Nucleus accumbens (tissue), 56 donors: ENCODE data around the gene VOPP1.
A peak's percentile ranks its signal among the peaks of the same experiment; 100 is the strongest.
"Not testable (repeated sequence)": the region's sequence is repeated elsewhere in the genome, so short reads cannot be mapped to it uniquely, and the experiment has no call there.

Source experiments
- DNase-seq, 56 donors: peaks; one replicate each; lab custom pipeline; 2025; lab: John Stamatoyannopoulos, UW

VOPP1 gene

GRCh38 chr7:55572378-55573233, at the start of gene VOPP1:
TSS of gene VOPP1 (minus strand) at chr7:55572502. CDS start at chr7:55572324, 178 bp downstream.
- peak in 44 of 56 donors; percentile 17 to 84 (median 42) for DNase-seq

- DNase-seq, result no peak
These were observed 46.6 kb upstream of the VOPP1 start for GRCh38 chr7:55618913-55619312.

DNA sequence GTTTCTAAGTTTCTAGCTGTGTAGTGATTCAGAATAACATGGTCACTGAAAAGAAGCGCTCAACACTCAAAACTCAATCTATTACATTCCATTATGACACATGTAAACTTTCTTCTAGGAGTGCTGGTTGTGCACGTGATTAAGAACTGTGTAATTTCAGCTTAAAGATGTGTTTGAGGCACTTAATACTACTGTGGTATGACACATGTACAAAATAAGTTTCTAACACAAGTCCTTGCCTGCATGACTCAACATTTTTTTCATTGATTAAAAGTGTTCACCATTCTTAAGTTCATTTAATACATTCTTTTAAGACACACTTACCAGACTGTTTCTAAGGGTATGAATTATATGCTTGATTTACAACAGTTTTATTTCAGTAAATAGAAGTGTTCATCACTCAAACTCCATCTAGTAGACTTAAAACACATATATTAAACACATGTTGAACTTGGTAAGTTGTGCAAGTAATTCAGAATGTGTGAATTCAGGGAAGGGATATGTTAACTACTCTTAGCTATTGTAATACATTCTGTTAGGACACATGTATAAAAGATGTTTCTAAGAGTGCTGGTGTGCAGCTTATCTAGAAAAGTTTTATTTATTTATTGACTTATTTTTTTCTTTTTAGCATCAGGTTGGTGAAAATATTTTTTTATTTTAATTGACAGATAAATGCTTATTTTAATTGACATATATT, 42.2 kb upstream of the VOPP1 start:
- DNase-seq, result not testable (repeated sequence)

- DNase-seq, result not testable (repeated sequence)
These were observed 37.4 kb upstream of the VOPP1 start for GRCh38 chr7:55609726-55610125.

DNA sequence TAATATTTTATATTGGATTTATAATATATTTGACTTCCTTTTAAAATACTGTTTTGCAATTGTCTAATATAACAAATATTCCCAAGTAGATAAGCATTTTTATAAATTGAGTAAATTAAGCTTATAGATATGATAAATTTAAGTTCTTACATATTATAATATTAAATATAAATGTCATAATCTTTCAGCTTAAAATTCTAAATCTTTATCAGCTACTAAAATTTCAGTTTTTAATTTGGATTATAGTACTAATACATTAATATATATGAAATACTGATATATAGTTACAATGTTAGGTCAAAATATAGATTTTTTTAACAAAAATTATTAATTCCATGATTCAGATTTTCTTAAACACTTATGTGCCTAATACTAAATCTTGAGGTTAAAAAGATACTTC, 33.4 kb upstream of the VOPP1 start:
- not testable (repeated sequence) for DNase-seq

DNA sequence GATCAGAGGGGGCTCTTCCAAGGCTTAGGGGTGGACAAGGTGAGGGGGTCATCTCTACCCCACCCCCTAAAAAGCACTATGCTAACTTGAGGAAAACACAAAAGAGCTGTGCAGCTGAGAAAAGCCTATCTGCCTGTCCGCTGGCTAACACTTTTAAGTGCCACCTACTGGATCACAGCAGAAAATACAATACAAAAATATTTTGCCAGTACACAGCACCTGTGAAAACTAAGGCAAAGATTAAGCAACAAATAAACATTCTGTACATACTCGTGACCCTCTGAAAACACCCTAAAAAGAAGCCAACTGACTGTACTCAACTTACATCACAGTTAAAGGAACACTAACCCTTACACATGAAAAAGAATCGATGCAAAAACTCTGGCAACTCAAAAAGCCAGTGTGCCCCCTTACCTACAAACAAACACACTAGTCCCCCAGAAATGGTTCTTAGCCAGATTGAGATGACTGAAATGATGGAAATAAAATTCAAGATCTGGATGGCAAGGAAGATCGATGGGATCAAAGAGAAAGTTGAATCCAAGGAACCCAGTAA, 25.7 kb upstream of the VOPP1 start:
- not testable (repeated sequence) for DNase-seq

DNA sequence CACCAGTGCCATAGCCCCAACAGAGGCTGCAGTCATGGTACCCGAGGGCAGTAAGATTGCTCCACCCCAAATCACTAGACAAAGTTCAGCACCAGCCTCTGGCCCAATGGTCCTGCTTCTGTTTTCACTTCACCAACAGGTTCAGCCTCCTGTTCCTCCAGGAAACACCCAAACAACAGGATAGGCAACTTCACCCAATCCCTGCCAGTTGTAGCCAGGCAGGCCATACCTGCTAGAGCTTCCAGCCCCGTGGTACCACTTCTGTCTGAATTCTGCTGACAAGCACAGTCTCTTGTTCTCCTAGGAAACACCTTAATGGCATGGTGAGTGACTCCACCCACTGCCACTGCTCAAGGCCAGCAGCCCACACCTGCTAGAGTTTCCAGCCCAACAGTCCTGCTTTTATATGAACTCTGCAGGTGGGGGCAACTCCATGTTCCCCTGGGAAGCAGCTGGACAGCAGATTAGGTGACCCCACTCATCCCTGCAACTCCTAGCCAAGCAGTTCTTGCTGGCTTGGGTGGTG, 25.0 kb upstream of the VOPP1 start:
- not testable (repeated sequence) for DNase-seq

DNA sequence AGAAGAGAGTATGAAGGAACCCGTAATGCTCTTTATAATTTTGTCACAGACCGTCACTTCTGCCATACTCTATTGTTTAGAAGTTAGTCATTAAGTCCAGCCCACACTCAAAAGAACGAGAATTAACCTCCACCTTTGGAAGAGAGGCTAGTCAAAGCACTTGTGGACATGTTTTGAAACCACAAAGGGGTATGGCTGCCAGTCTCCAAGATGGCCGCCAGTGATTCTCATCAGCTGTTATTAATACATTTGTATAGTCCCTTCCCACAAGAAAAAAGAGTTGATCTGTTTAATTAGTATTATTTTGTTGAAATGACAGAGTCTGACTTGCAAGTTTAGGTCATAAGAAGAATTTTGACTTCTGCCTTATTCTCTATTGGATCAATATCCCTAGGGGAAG, 23.2 kb upstream of the VOPP1 start:
- DNase-seq, result no peak

- no peak for DNase-seq
These were observed 22.6 kb upstream of the VOPP1 start for GRCh38 chr7:55594870-55595269.

DNA sequence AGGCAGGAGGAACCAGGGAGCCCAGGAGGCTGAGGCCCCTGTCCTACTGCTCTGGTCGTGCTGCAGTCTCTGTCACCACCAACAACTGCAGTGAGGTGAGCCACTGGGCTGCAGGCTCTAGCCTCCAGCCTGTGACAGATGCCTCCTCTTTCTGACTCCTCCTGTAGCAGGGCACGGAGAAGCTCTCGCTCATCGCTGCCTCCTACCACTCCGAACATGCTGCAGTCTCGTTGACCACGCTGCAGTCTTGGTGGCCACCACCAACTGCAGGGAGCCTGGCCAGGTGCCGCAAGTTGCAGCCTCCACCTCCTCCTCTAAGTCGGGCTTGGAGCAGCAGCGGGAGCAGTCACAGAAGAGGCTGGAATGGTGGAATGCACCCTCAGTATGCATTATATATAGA, 22.1 kb upstream of the VOPP1 start:
- DNase-seq, result no peak

DNA sequence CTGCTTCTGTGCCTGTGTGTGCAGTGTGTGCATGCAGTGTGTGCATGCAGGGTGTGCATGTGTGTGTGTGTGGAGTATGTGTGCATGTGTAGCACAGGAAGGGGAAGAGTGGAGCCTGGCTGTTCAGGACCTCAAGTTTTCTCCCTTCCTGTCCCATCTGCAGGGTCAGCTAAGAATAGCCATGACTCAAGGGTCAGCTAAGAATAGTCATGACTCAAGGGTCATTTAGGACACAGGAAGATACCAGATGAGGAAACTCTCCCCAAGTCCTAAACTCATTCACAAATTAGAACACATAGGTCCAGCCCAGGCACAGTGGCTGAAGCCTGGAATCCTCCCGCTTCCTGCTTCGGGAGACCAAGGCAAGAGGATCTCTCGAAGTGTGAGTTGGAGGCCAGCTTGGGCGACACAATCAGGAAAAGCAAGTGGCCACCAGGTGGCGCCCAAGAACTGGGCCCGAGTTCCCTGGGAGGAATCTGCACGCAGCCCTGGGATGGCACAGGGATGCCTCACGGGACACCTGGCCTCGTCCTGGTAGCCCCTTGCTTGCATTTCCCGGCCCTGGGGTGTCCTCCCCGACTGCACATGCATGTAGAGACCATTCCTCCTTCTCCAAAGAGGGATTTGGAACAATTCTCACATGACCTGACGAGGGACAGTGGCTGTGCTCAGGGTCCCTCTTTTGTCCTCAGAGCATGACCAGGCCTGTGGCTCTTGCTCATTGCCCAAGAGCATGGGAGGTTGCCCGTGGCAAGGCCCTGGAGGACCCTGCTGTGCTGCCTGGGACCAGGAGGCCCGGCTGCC, 21.4 kb upstream of the VOPP1 start:
- peak in 24 of 56 donors; percentile 9 to 69 (median 19) for DNase-seq

GRCh38 chr7:55593172-55593514, 20.8 kb upstream of the VOPP1 start:
- no peak for DNase-seq

DNA sequence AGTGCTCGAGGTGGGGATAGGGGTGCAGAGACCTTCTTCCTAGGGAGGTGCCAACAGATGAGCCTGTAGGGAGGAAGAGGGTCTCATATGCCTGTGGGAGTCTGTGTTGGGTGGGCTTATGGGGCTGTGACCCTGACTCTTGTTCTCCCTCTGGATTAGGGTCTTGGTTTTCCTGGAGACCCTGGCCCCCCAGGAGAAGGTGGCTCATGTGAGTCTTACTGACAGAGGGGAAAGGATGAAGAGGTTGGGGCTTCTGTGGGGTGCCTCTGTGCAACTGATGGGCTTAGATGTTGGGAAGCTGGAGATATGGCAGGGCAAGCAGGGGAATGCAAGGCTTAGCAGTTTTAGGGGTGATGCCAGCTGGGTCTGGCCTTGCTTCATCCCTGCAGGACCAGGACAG, 20.2 kb upstream of the VOPP1 start:
- no peak for DNase-seq

DNA sequence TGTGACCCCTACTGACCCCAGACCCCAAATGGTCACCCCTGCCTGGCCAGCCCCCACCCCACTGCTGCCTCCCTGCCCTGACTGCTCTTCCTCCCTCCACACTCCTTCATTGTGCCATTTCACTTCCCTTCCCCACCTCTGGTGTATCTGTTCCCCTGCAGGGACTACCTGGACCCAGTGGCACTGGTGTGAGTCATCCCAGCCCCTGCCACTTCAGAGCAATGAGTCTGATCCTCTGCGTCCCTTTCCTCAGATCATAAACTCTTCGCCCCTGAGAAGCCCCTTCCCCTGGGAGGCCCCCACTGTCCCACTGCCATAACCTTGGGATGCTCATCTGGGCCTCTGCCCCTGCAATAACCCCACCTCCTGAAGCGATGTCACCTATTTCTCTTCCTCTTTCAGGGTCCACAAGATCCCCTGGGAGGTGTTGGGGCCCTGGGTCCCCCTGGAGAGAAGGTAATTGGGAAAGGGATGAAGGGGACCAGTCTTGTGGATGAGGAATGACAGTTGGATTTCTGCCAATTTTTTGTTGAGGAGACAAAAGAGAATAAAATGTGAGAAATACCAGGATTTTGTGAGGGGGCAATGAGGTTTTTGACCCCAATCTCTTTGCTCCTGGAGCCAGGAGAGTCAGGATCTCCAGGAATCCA, 19.1 kb upstream of the VOPP1 start:
- DNase-seq, result no peak

GRCh38 chr7:55590517-55591281, 18.4 kb upstream of the VOPP1 start:
- no peak for DNase-seq

DNA sequence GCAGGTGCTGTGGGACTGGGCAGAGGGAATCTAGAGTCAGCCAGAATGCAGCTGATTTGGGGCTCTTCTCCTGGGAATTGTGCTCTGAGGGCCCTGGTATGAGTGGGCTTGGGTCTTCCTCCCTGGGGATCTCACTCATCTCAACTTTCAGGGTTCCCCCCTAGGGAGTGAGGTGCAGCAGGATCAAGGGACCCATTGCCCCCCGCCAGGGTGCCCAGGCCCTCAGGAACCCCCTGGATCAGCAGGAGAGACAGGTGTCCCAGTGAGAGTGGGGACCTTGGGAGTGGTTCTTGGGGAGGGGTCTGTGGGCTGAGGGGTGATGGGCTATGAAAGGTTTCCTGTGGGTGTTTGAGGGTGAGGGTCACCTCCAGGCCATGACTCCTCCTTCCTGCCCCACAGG, 17.6 kb upstream of the VOPP1 start:
- no peak for DNase-seq

DNA sequence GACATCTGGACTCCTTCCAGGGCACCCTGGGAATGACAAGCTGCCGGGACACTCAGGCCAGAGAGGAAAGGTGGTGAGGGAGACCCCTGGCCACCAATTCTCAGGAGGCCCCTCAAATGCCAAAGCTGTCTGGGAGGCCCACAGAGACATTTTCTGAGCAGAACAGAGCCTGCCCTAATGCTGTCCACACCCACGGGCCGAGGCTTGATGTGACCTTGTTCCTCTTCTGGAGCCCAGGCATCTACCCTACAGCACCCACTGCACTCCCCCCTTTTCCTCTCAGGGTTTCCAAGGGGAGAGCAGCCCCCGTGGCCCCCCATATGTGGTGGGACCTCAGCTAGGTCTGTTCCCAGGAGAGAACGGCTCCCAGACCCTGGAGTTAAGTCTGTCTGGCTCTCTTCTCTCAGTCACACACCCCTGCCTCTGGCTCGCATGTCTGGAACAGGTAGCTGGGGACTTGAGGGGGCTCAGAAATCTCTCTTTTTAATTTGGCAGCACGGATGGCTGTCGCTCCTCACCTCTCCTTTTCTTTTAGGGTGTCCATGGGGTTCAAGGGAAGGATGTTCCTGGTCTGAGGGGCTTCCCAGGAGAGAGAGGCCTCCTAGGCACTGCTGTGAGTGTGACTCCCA, 16.8 kb upstream of the VOPP1 start:
- DNase-seq, result no peak

- no peak for DNase-seq
These were observed 16.0 kb upstream of the VOPP1 start for GRCh38 chr7:55588379-55588699.
